Measurements from ENCODE around the gene IPCEF1.

- TF ChIP-seq MYC (IDR thresholded peaks at IDR 0.05; ENCODE audit: low read depth, low read length) (no peak), CTCF (IDR thresholded peaks at IDR 0.05; ENCODE audit: extremely low read depth in 1 of 2, insufficient read depth in 1 of 2, low read depth in 1 of 2, low read length in 2 of 2) (no peak), EZH2 (IDR thresholded peaks at IDR 0.05; ENCODE audit: borderline replicate concordance, low read depth, low read length, severe bottlenecking) (no peak), POLR2A (IDR thresholded peaks at IDR 0.05; ENCODE audit: low read depth, low read length) (no peak)
- TF ChIP-seq, protein P1, sequence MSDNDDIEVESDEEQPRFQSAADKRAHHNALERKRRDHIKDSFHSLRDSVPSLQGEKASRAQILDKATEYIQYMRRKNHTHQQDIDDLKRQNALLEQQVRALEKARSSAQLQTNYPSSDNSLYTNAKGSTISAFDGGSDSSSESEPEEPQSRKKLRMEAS (IDR thresholded peaks at IDR 0.05; ENCODE audit: insufficient read depth, insufficient read length), result no peak
Observed at GRCh38 chr6:154229786-154230185, 126.8 kb downstream of the IPCEF1 start.
